Measurements from ENCODE around the gene CASQ2. TPM values are rescaled to one million over a fixed set of nuclear protein-coding genes. Genes with fewer than 3 reads are reported as not detected.

Gene CASQ2
- 67.2 TPM for total RNA-seq

GRCh38 chr1:115768549-115768948, at the start of gene CASQ2:
TSS of gene CASQ2 (minus strand) at chr1:115768714. CDS start at chr1:115768541, 173 bp downstream.
- DNase-seq = no peak

- DNase-seq = no peak
Measured at GRCh38 chr1:115815694-115816093, 47.2 kb upstream of the CASQ2 start.

GRCh38 chr1:115814685-115815398, 46.3 kb upstream of the CASQ2 start:
- no peak for DNase-seq

GRCh38 chr1:115813727-115814126, 45.2 kb upstream of the CASQ2 start:
- DNase-seq = no peak

GRCh38 chr1:115811140-115811828, 42.8 kb upstream of the CASQ2 start:
- no peak for DNase-seq

- no peak for DNase-seq
Measured at GRCh38 chr1:115810609-115811008, 42.1 kb upstream of the CASQ2 start.

- no peak for DNase-seq
Measured at GRCh38 chr1:115809847-115810246, 41.3 kb upstream of the CASQ2 start.

- no peak for DNase-seq
Measured at GRCh38 chr1:115809076-115809475, 40.6 kb upstream of the CASQ2 start.

- peak; percentile 44 for DNase-seq
Measured at GRCh38 chr1:115807723-115808122, 39.2 kb upstream of the CASQ2 start.

- DNase-seq = no peak
Measured at GRCh38 chr1:115805597-115805996, 37.1 kb upstream of the CASQ2 start.

GRCh38 chr1:115802416-115802815, 33.9 kb upstream of the CASQ2 start:
- no peak for DNase-seq

GRCh38 chr1:115797486-115797885, 29.0 kb upstream of the CASQ2 start:
- DNase-seq = no peak

- no peak for DNase-seq
Measured at GRCh38 chr1:115796897-115797296, 28.4 kb upstream of the CASQ2 start.

GRCh38 chr1:115796036-115796435, 27.5 kb upstream of the CASQ2 start:
- DNase-seq = no peak

- DNase-seq = no peak
Measured at GRCh38 chr1:115794976-115795639, 26.6 kb upstream of the CASQ2 start.

- DNase-seq = no peak
Measured at GRCh38 chr1:115793162-115793561, 24.6 kb upstream of the CASQ2 start.

GRCh38 chr1:115791816-115792215, 23.3 kb upstream of the CASQ2 start:
- no peak for DNase-seq

- no peak for DNase-seq
Measured at GRCh38 chr1:115790846-115791245, 22.3 kb upstream of the CASQ2 start.

GRCh38 chr1:115790356-115790755, 21.8 kb upstream of the CASQ2 start:
- DNase-seq = no peak

- DNase-seq = no peak
Measured at GRCh38 chr1:115783311-115783710, 14.8 kb upstream of the CASQ2 start.

- no peak for DNase-seq
Measured at GRCh38 chr1:115782571-115783281, 14.2 kb upstream of the CASQ2 start.

GRCh38 chr1:115781851-115782250, 13.3 kb upstream of the CASQ2 start:
- DNase-seq = no peak

GRCh38 chr1:115781343-115781742, 12.8 kb upstream of the CASQ2 start:
- no peak for DNase-seq
